Hematopoietic multipotent progenitor cell treated with erythropoietin and hydrocortisone succinate and interleukin-3 and kit ligand, for 8 days (in vitro differentiated cells): ENCODE measurements around the gene ZNF764.
"Not testable (repeated sequence)": the region's sequence is repeated elsewhere in the genome, so short reads cannot be mapped to it uniquely, and the experiment has no call there.

ENCODE experiments used
- DNase-seq: peaks from one replicate; pipeline ENCODE4 v3.0.0-alpha.2; 2015

ZNF764 gene

DNA sequence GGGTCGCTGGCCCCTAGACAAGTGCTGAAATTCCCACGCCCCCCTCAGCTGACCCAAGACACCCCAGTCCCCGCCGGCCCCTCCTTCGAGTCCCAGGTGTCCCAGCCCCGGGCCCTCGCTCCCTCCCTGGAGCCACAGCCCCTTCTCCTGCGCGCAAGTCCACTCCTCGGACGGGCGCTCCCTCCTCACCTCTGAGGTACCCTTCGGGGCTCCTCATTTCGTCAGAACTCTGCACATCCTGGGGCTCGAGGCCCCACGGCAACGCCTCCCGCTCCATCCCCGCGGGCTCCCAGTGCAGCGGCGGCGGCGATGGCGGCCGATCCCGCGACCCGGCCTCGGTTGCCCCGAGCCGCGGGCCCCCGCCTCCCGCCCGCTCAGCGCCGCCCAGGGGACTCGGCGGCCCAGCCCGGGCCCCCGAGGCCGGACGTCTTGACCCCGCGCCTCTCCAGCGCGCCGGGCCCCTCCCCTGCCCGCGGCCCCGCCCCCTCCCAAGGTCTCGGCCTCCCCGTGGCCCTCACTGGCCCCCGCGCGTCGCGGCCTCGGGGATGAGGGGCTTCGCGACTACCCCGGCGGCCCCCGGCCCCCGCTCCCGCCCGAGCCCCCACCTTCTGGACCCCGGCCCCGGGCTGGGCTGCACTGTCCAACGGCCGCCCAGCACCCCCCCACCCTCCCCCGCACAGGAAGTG is 31.9 kb downstream of the ZNF764 start, which contains the start of gene ZNF768:
ZNF768 (minus strand) TSS at position 430 of the 686 bp plus-strand sequence; CDS start at position 277, 153 bp downstream.
- no peak for DNase-seq

DNA sequence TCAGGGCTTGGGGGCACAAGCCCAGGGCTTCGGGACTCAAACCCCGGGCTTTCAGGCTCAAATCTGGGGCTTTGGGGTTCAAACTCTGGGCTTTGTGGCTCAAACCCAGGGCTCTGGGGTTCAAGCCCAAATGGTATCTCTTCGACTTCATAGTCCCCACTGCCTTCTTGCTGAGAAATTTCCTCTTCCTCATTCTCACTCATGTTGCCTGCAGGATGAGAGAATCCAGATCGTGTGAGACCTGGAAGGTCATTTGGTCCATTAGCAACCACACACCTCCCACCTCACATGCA is 32.4 kb downstream of the ZNF764 start:
- DNase-seq = no peak

DNA sequence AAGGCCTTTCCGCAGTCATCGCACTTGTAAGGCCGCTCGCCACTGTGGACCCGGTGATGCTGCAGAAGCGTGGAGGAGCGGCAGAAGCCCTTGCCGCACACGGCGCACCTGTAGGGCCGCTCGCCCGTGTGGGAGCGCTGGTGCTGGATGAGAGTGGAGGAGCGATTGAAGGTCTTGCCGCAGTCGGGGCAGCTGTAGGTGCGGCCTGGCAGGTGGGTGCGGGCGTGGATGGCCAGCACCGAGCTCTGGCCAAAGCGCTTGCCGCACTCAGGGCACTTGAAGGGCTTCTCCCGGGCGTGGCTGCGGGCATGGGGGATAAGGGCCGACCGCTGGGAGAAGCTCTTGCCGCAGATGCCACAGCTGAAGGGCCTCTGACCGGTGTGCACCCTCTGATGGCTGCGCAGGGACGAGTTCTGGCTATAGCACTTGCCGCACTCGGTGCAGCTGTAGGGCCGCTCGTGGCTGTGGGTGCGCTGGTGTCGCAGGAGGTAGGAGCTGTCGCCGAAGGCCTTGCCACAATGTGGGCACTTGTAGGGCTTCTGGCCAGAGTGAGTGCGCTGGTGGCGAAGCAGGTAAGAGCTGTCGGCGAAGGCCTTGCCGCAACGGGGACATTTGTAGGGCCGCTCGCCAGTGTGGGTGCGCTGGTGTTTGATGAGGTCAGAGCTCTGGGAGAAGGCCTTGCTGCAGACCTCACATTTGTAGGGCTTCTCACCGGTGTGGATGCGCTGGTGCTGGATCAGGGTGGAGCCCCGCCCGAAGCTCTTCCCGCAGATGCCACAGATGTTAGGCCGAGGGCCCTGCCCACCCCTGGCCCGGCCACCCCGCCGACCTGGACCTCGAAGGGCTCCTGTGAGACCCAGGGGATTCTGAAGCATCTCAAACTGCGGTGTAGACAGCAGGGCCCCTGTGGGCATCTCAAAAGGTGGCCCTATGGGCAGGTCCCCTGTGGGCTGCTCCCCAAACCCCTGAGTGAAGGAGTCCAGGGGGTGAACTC is 33.3 kb downstream of the ZNF764 start:
- no peak for DNase-seq

DNA sequence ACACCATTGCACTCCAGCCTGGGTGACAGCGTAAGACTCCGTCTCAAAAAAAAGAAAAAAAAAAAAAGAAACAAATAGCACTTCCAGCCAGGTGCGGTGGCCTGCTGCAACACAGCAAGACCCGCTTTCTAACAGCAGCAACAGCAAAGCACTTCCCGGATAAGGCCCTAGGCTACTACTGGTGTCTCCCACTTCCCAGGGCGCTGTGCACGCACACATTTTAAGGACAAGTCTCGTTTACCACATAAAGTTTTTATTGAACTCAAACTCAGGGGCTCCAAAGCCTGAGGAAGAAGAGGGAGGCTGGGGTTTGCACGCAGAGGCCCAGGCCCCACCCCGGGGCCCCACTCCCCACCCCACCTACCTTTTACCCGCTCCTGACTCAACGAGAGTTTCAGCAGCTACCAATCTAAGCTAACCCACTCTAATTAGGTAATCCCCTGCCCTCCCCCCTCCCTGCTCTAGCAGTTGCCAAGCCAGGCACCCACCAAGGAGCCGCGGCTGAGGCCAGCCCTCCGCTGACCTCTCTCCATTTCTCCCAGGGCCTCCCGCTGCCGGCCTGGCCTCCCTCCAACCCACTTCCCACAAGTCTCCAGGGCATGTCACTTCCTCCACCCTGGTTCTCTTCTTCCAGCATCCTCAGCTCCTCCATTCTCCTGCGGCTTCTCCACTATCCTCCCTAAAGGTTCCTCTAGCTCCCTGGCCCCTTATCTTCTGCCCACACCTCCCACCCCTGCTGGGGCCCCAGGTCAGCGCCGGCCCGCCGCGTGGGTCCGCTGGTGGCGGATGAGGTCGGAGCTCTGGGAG is 34.2 kb downstream of the ZNF764 start:
- no peak for DNase-seq

DNA sequence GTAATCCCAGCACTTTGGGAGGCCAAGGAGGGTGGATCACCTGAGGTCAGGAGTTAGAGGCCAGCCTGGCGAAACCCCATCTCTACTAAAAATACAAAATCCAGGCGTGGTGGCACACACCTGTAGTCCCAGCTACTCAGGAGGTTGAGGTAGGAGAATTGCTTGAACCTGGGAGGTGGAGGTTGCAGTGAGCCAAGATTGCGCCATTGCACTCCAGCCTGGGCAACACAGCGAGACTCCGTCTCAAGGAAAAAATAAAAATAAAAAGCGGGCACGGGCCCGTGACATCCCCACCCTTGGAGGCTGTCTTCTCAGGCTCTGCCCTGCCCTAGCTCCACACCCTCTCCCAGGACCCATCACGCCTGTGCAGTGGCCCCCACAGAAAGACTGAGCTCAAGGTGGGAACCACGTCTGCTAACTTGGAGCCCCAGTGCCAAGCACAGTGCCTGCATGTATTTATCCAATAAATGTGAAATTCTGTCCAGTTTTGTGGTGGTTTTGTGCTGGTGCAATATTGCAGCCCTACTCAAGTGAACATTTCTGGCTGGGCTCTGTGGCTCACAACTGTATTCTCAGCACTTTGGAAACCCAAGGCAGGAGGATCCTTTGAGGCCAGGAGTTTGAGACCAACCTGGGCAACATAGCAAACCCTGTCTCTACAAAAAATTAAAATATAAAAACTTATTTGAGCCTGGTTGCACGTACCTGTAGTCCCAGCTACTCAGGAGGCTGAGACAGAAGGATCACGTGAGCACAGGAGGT is 35.3 kb downstream of the ZNF764 start:
- DNase-seq = not testable (repeated sequence)

DNA sequence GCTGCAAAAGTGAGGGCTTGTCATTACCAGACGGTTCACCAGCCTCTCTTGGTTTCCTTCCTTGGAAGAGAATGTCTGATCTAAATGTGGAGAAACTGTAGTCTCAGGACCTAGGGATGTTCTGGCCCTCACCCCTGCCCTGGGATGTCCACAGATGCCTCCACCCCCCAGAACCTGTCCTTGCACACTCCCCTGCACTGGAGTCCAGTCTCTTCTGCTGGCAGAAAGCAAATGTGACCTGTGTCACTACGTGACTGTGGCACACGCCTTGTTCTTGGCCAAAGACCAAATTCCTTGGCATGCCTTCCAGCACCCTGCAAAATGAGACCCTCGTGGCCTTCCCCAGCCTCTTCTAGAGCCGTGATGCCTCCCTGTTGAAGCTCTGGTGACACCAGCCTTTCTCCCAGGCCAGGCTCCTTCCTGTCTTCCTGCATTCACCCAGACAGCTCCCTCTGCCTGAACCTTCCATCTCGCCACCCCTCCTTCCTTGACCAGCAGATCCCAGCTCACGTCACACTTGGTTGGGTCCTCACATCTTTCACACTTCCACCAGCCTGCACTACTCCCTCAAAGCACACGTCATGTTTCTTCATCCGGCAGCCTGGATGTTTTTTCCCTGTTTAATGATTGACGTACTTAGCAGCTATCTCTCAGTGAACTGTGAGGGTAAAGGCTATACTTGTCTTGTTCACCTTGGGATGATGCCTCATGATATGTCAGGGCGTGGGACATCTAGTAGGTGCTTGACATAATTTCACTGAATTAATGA is 36.1 kb downstream of the ZNF764 start:
- peak; percentile 46 for DNase-seq

DNA sequence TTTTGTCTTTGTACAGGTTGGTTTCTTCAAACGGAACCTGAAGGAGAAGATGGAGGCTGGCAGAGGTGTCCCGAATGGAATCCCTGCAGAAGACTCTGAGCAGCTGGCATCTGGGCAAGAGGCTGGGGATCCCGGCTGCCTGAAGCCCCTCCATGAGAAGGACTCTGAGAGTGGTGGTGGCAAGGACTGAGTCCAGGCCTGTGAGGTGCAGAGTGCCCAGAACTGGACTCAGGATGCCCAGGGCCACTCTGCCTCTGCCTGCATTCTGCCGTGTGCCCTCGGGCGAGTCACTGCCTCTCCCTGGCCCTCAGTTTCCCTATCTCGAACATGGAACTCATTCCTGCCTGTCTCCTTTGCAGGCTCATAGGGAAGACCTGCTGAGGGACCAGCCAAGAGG is 36.7 kb downstream of the ZNF764 start:
- no peak for DNase-seq

DNA sequence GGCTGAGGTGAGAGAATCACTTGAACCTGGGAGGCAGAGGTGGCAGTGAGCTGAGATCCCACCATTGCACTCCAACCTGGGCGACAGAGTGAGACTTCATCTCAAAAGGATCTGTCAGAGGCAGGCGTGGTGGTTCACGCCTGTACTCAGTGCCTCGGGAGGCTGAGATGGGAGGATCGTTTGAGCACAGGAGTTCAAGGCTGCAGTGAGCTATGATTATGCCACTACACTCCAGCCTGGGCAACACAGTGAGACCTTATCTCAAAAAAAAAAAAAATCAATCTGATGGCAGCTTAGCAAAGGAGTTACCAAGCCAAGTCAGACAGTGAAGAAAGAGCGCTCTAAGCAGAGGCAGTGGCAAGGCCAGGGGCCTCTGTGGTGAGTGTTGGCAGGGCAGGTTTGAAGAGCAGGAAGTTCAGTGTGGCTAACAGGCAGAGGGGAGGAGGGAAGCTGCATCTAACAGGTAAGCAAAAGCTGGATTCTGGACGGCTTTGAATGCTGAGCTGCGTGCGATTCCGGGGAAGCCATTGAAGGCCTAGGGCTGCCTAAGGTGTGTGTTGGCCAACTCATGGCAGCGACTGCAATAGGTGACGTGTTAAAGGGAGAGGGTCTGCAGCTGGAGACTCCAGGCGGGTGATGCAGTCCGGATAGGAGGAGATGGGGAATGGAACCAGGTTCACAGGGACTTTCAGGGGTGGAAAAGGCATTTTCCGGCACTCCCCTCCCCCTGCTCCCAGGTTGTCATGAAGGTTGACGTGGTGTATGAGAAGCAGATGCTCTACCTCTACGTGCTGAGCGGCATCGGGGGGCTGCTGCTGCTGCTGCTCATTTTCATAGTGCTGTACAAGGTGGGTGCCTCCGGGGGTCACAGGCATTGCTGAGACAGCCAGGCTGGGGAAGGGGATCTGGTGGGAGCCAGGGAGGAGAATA is 38.8 kb downstream of the ZNF764 start:
- no peak for DNase-seq

DNA sequence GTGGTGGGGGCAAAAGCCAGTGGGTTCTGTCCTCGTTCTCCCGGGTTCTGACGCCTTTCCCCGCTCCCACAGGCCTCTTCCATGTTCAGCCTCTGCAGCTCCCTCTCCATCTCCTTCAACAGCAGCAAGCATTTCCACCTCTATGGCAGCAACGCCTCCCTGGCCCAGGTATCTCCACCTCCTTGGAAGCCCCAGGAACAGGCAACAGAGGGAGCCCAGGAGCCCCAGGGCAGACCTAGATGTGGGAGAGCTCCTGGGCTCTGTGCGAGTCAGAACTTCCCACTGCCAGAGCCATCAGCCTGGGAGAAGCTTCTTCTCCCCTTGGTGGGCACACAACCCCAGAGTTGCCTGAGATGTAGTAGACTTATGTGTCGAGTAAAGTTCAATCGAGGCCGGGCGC is 39.6 kb downstream of the ZNF764 start:
- no peak for DNase-seq

DNA sequence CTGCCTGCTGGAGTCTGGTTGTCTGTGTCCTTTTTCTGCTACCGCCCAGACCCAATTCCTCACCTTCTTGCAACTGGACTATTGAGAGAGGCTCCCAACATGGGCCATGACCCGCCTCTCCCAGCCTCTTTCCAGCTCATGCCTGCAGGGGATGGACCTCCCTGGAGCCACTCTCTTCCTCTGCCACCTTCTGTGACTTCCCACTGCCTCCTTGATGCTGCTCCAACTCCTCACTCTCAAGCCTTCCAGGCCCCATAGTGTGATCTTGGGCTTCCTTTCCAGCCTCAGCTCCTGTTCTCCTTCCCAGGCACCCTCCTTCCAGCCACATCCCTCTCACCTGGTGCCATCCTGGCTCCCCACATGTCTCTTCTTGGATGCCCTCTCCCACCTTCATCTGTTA is 42.9 kb downstream of the ZNF764 start:
- DNase-seq = no peak

DNA sequence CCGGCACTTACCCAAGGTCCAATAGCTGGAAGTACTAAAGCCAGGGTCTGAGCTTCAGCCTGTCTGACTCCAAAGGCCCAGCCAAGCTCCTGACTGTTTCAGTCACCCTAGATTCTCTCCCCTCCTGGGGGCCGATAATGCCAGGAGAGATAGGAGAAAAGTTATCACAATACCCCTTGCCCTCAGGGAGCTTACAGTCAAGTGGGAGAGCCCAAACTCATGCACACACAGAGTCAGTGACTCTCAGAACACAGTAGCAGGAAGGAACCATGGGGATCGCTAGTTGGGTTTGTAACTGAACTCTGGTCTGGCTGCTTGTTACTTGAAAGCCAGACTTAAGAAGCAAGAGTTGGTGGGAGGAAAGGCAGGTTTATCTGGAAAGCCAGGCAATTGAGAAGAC is 46.7 kb downstream of the ZNF764 start:
- no peak for DNase-seq

DNA sequence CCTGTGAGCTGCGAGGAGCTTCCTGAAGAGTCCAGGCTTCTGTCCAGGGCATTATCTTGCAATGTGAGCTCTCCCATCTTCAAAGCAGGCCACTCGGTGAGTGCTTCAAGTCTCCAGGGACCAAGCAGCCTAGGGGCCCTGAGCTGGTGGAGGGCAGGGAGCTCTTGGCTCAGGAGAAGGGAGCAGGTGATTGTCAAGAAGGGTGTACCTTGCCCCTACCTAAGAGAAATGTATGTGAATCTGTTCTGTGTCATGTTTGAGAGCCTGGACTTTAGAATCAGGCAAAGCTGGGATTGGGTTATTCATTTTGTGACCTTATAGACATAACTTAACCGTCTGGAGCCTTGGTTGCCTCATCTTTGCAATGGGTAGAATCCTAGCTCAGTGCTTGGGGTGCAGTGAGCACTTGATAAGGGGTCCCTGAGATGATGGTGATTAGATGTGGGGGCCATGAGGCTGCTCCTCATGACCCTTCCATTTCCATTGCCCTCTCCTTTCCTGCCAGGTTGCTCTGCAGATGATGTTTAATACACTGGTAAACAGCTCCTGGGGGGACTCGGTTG is 47.7 kb downstream of the ZNF764 start:
- no peak for DNase-seq

DNA sequence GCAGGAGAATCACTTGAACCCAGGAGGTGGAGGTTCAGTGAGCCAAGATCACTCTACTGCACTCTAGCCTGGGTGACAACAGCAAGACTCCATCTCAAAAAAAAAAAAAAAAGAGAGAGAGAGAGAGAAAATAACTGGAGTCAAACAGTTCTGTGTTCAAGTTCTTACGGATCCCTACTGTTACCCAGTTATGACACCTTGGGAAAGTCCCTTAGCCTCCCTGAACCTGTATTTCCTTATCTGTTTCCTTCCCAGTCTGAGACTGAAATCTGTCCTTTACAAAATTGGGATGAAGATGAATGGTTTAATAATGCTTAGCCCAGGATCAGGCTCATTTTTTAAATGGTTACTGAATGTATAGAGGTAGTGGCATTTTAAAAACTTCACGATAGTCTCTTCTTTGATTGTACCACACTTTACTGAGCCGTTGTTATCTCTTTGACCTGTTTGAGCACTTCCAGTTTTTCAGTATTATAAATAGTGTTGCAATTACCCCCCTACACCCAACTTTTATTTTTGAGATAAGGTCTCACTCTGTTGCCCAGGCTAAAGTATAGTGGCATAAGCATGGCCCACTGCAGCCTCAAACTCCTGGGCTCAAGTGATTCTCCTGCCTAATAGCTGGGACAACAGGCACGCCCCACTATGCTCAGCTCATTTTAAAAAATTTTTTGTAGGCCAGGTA is 49.0 kb downstream of the ZNF764 start:
- peak; percentile 67 for DNase-seq
